HepG2 (cell line): ENCODE data around the gene SMDT1. TPM values are rescaled to one million over a fixed set of nuclear protein-coding genes. Genes with fewer than 3 reads are reported as not detected.

Experiments used
- ARNT ChIP-seq: fragments of 450-650 bp; IDR thresholded peaks from 2 replicates; pipeline ENCODE4 v1.6.1; 2017
- DR1 ChIP-seq: sonication (generic); formaldehyde crosslinking; IDR thresholded peaks from 2 replicates; pipeline ENCODE4 v1.8.0; 2021; ENCODE audit warnings: mild to moderate bottlenecking, missing genetic modification reagents, inconsistent platforms
- GATA4 ChIP-seq: sonication (generic); IDR thresholded peaks from 2 replicates; pipeline ENCODE4 v1.6.1; 2016; ENCODE audit warnings: antibody characterized with exemption, low read depth, borderline replicate concordance
- HNRNPH1 ChIP-seq: fragments of 200-400 bp; formaldehyde crosslinking; optimal IDR thresholded peaks from 2 replicates; pipeline ENCODE3; 2017; ENCODE audit warnings: mild to moderate bottlenecking, low read depth, low read length
- MNT ChIP-seq: fragments of 450-650 bp; IDR thresholded peaks from 2 replicates; pipeline ENCODE4 v1.6.1; 2016
- NR0B2 ChIP-seq: sonication (generic); formaldehyde crosslinking; IDR thresholded peaks from 2 replicates; pipeline ENCODE4 v1.4.0; 2020; ENCODE audit warnings: mild to moderate bottlenecking, missing genetic modification reagents
- RNF2 ChIP-seq: fragments of 450-650 bp; conservative IDR thresholded peaks from 2 replicates; pipeline ENCODE4 v1.6.1; 2016; ENCODE audit warnings: low read depth
- RXRA ChIP-seq: sonication (generic); formaldehyde crosslinking; IDR thresholded peaks from 2 replicates; pipeline ENCODE4 v1.5.1; 2020; ENCODE audit warnings: missing genetic modification reagents
- TARDBP ChIP-seq: sonication (generic); formaldehyde crosslinking; IDR thresholded peaks from 2 replicates; pipeline ENCODE4 v1.8.0; 2022; ENCODE audit warnings: mild to moderate bottlenecking, missing genetic modification reagents
- ZNF180 ChIP-seq: sonication (generic); formaldehyde crosslinking; IDR thresholded peaks from 2 replicates; pipeline ENCODE4 v1.4.0; 2020; ENCODE audit warnings: low read depth, missing genetic modification reagents, borderline replicate concordance
- ZNF251 ChIP-seq: sonication (generic); formaldehyde crosslinking; IDR thresholded peaks from 2 replicates; pipeline ENCODE4 v1.9.0; 2021; ENCODE audit warnings: mild to moderate bottlenecking, missing genetic modification reagents
- ZNF34 ChIP-seq: sonication (generic); formaldehyde crosslinking; IDR thresholded peaks from 2 replicates; pipeline ENCODE4 v1.4.0; 2020; ENCODE audit warnings: mild to moderate bottlenecking, missing genetic modification reagents, borderline replicate concordance
- ZNF343 ChIP-seq: sonication (generic); formaldehyde crosslinking; IDR thresholded peaks from 2 replicates; pipeline ENCODE4 v1.4.0; 2020; ENCODE audit warnings: mild to moderate bottlenecking, missing genetic modification reagents
- ZNF501 ChIP-seq: sonication (generic); formaldehyde crosslinking; IDR thresholded peaks from 2 replicates; pipeline ENCODE4 v1.5.1; 2020; ENCODE audit warnings: mild to moderate bottlenecking, moderate library complexity, missing genetic modification reagents
- ZNF543 ChIP-seq: sonication (generic); formaldehyde crosslinking; IDR thresholded peaks from 2 replicates; pipeline ENCODE4 v1.4.0; 2020; ENCODE audit warnings: mild to moderate bottlenecking, missing genetic modification reagents
- ZNF546 ChIP-seq: sonication (generic); formaldehyde crosslinking; conservative IDR thresholded peaks from 2 replicates; pipeline ENCODE4 v1.8.1; 2023; ENCODE audit warnings: mild to moderate bottlenecking, missing genetic modification reagents
- ZSCAN25 ChIP-seq: sonication (generic); formaldehyde crosslinking; IDR thresholded peaks from 2 replicates; pipeline ENCODE4 v1.8.0; 2022; ENCODE audit warnings: mild to moderate bottlenecking, missing genetic modification reagents
- polyA plus RNA-seq, 8 experiments: library from polyadenylated mRNA; depleted of rRNA in 3 of 8; stranded (reverse) in 7 of 8; unstranded in 1 of 8; fragments of >200 nt; fragmentation: Illumina TruSeq in 4 of 8; extraction: Trizol in 4 of 8; gene quantifications; 2 replicates each; pipeline versions ENCODE4 v1.2.1 to v1.2.3, GENCODE V29; 2011 to 2016; ENCODE audit warnings: low read depth in 4 of 8, missing spikeins in 1 of 8, mixed read lengths in 1 of 8; ENCODE audit not compliant: insufficient read depth in 1 of 8
- total RNA-seq, 5 experiments: library from RNA; depleted of rRNA; stranded (reverse); fragments of >200 nt; fragmentation: Illumina TruSeq; extraction: Trizol; gene quantifications; 2 replicates each; pipeline ENCODE4 v1.2.3, GENCODE V29; 2016; ENCODE audit warnings: low read depth in 1 of 5
- TF ChIP-seq, protein P1 (sequence below): sonication (generic); formaldehyde crosslinking; IDR thresholded peaks from one replicate; pipeline ENCODE4 v1.5.1; 2020; ENCODE audit warnings: mild to moderate bottlenecking, missing genetic modification reagents; ENCODE audit errors: not compliant biosample characterization

Gene SMDT1
- total and polyA plus RNA-seq, 2 of the 13 experiments (the other 11 are each of a cell fraction or from before 2014, with no cell fraction given): 8.3 to 26.6 TPM

GRCh38 chr22:42079319-42080251 is at the start of gene SMDT1 (continued):
- TF ChIP-seq TARDBP (CRISPR knock-in tag) (peak; percentile 31), ZNF343 (CRISPR knock-in tag) (no peak), ZNF251 (CRISPR knock-in tag) (no peak), GATA4 (peak; percentile 69; the same call in 1 of the 2 replicates), RXRA (CRISPR knock-in tag) (peak; percentile 71; the same call in 1 of the 2 replicates), NR0B2 (CRISPR knock-in tag) (no peak; the same call in 1 of the 2 replicates), ZNF501 (peak; percentile 90), ZNF543 (peak; percentile 44), ARNT (no peak), RNF2 (no peak; the same call in none of the 2 replicates), DR1 (peak; percentile 38; the same call in 1 of the 2 replicates), HNRNPH1 (peak; percentile 83), ZNF34 (CRISPR knock-in tag) (no peak), MNT (peak; percentile 54), ZNF546 (CRISPR knock-in tag) (peak; percentile 69; the same call in 1 of the 2 replicates), ZNF180 (CRISPR knock-in tag) (0 out of 2 replicates have a peak, but pooled peaks have one; percentile 15), ZSCAN25 (CRISPR knock-in tag) (peak; percentile 78)
- TF ChIP-seq, protein P1, sequence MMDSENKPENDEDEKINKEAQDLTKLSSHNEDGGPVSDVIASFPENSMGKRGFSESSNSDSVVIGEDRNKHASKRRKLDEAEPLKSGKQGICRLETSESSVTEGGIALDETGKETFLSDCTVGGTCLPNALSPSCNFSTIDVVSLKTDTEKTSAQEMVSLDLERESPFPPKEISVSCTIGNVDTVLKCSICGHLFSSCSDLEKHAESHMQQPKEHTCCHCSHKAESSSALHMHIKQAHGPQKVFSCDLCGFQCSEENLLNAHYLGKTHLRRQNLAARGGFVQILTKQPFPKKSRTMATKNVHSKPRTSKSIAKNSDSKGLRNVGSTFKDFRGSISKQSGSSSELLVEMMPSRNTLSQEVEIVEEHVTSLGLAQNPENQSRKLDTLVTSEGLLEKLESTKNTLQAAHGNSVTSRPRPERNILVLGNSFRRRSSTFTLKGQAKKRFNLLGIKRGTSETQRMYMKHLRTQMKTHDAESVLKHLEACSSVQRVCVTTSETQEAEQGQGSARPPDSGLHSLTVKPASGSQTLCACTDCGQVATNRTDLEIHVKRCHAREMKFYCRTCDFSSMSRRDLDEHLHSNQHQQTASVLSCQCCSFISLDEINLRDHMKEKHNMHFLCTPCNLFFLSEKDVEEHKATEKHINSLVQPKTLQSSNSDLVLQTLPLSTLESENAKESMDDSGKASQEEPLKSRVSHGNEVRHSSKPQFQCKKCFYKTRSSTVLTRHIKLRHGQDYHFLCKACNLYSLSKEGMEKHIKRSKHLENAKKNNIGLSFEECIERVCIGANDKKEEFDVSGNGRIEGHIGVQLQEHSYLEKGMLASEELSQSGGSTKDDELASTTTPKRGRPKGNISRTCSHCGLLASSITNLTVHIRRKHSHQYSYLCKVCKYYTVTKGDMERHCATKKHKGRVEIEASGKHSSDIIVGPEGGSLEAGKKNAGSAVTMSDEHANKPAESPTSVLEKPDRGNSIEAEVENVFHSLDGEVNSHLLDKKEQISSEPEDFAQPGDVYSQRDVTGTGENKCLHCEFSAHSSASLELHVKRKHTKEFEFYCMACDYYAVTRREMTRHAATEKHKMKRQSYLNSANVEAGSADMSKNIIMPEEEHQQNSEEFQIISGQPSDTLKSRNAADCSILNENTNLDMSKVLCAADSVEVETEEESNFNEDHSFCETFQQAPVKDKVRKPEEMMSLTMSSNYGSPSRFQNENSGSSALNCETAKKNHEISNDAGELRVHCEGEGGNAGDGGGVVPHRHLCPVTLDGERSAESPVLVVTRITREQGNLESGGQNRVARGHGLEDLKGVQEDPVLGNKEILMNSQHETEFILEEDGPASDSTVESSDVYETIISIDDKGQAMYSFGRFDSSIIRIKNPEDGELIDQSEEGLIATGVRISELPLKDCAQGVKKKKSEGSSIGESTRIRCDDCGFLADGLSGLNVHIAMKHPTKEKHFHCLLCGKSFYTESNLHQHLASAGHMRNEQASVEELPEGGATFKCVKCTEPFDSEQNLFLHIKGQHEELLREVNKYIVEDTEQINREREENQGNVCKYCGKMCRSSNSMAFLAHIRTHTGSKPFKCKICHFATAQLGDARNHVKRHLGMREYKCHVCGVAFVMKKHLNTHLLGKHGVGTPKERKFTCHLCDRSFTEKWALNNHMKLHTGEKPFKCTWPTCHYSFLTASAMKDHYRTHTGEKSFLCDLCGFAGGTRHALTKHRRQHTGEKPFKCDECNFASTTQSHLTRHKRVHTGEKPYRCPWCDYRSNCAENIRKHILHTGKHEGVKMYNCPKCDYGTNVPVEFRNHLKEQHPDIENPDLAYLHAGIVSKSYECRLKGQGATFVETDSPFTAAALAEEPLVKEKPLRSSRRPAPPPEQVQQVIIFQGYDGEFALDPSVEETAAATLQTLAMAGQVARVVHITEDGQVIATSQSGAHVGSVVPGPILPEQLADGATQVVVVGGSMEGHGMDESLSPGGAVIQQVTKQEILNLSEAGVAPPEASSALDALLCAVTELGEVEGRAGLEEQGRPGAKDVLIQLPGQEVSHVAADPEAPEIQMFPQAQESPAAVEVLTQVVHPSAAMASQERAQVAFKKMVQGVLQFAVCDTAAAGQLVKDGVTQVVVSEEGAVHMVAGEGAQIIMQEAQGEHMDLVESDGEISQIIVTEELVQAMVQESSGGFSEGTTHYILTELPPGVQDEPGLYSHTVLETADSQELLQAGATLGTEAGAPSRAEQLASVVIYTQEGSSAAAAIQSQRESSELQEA (CRISPR knock-in tag): no peak
